ENCODE data around the gene UTP14C.
"Not testable (repeated sequence)": the region's sequence is repeated elsewhere in the genome, so short reads cannot be mapped to it uniquely, and the experiment has no call there.

The UTP14C gene

GRCh38 chr13:52004511-52005170, 19.9 kb upstream of the UTP14C start:
- no peak for DNase-seq

GRCh38 chr13:52005841-52006522, 18.5 kb upstream of the UTP14C start:
- DNase-seq = no peak

GRCh38 chr13:52006523-52007245, 17.8 kb upstream of the UTP14C start:
- DNase-seq = no peak

- no peak for DNase-seq
Measured at GRCh38 chr13:52009946-52010345, 14.5 kb upstream of the UTP14C start.

- no peak for DNase-seq
Measured at GRCh38 chr13:52010890-52011631, 13.4 kb upstream of the UTP14C start, which contains the start of gene ATP7B. ATP7B (minus strand) TSS chr13:52011450; CDS start chr13:52011337, 113 bp downstream.

GRCh38 chr13:52011632-52012511, 12.6 kb upstream of the UTP14C start, which contains the start of gene ALG11:
ALG11 (plus strand) TSS chr13:52012398; CDS start chr13:52012419, 21 bp downstream.
- DNase-seq = peak; percentile 99

GRCh38 chr13:52012512-52012836, 12.0 kb upstream of the UTP14C start:
- no peak for DNase-seq

- no peak for DNase-seq
Measured at GRCh38 chr13:52016296-52016695, 8.2 kb upstream of the UTP14C start.

GRCh38 chr13:52020191-52020590, 4.3 kb upstream of the UTP14C start:
- no peak for DNase-seq

GRCh38 chr13:52022356-52022755, 2.1 kb upstream of the UTP14C start:
- DNase-seq = no peak

- DNase-seq = no peak
Measured at GRCh38 chr13:52025475-52026245, 1.2 kb downstream of the UTP14C start.

- DNase-seq = no peak
Measured at GRCh38 chr13:52026246-52026626, 1.7 kb downstream of the UTP14C start.

GRCh38 chr13:52027832-52028231, 3.3 kb downstream of the UTP14C start:
- no peak for DNase-seq

- no peak for DNase-seq
Measured at GRCh38 chr13:52029569-52029968, 5.1 kb downstream of the UTP14C start.

GRCh38 chr13:52030401-52030800, 5.9 kb downstream of the UTP14C start:
- not testable (repeated sequence) for DNase-seq

GRCh38 chr13:52033039-52033438, 8.5 kb downstream of the UTP14C start:
- no peak for DNase-seq

- no peak for DNase-seq
Measured at GRCh38 chr13:52034616-52035226, 10.2 kb downstream of the UTP14C start.

- DNase-seq = no peak
Measured at GRCh38 chr13:52036037-52036436, 11.5 kb downstream of the UTP14C start.

- no peak for DNase-seq
Measured at GRCh38 chr13:52043675-52044074, 19.2 kb downstream of the UTP14C start.

- no peak for DNase-seq
Measured at GRCh38 chr13:52047463-52047862, 23.0 kb downstream of the UTP14C start.

- no peak for DNase-seq
Measured at GRCh38 chr13:52048516-52048915, 24.0 kb downstream of the UTP14C start.

Data from retina (tissue), 1 donor.